Right atrium auricular region (tissue), 2 donors: Measurements from ENCODE around the gene C16orf54. TPM values are rescaled to one million over a fixed set of nuclear protein-coding genes. Genes with fewer than 3 reads are reported as not detected.
A peak's percentile ranks its signal among the peaks of the same experiment; 100 is the strongest.
"Not testable (repeated sequence)": the region's sequence is repeated elsewhere in the genome, so short reads cannot be mapped to it uniquely, and the experiment has no call there.

Experiments
- DNase-seq: peaks from one replicate; pipeline ENCODE4 v3.0.0-alpha.2; 2019; ENCODE audit warnings: low spot score
- H3K27ac ChIP-seq, 2 donors: fragments of 200-600 bp; sonication (generic); 1 replicate in 1 of 2; 2 replicates in 1 of 2; pipeline ENCODE4 v1.5.1; 2016 to 2019
- H3K27me3 ChIP-seq, 2 donors: fragments of 200-600 bp; sonication (generic); one replicate each; pipeline versions ENCODE4 v1.5.1 to v1.6.0; 2017 to 2019
- H3K36me3 ChIP-seq: fragments of 200-600 bp; sonication (generic); one replicate; pipeline ENCODE4 v1.5.1; 2016
- H3K4me1 ChIP-seq, 2 donors: fragments of 200-600 bp; sonication (generic); one replicate each; pipeline versions ENCODE4 v1.5.1 to v1.6.0; 2017 to 2019
- H3K4me3 ChIP-seq, 2 donors: fragments of 200-600 bp; sonication (generic); 1 replicate in 1 of 2; 2 replicates in 1 of 2; pipeline ENCODE4 v1.5.1; 2017 to 2019; ENCODE audit warnings: mild to moderate bottlenecking in 1 of 2, moderate library complexity in 1 of 2
- H3K9me3 ChIP-seq, 2 donors: fragments of 200-600 bp; sonication (generic); one replicate each; pipeline ENCODE4 v1.5.1; 2019
- total RNA-seq, 2 donors: library from RNA; depleted of rRNA; stranded (reverse); fragments of >200 nt; gene quantifications; one replicate each; pipeline ENCODE4 v1.1.0, GENCODE V29; 2016
- TF ChIP-seq, protein P1 (sequence below), 2 donors: fragments of 200-600 bp; sonication (generic); IDR thresholded peaks; one replicate each; pipeline ENCODE4 v1.5.1; 2019; ENCODE audit warnings: antibody characterized with exemption in 2 of 2

Gene C16orf54, protein sequence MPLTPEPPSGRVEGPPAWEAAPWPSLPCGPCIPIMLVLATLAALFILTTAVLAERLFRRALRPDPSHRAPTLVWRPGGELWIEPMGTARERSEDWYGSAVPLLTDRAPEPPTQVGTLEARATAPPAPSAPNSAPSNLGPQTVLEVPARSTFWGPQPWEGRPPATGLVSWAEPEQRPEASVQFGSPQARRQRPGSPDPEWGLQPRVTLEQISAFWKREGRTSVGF
- under 1 TPM; 0.52 to 0.90 TPM for total RNA-seq

DNA sequence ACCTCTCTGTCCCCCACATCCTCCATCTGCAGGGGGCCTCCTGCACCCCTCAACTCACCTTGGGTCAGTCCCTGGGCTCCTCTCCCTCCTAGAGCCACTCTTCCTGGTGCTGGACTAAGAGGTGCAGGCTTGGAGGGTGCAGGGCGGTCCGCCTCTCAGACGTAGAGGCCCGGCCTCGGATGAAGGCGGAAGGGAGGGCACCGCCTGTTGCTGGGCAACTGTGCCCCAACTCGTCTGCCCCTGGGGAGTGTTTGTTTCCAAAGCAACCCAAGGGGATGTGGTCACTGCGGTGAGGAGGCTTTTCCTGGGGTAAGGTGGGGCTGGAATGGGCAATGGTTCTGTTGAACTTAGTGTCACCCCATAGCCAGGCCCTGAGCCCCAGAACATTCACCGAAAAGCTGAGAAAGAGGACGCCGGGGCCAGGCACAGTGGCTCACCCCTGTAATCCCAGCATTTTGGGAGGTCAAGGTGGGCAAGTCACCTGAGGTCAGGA is at the start of gene C16orf54:
C16orf54 (minus strand) TSS at position 138 of the 493 bp plus-strand sequence. CDS start 1,039 bp downstream, outside the sequence.
- Histone ChIP-seq H3K27ac (no peak within 1 kb of the TSS), H3K4me3 (peak within 1 kb of the TSS; percentile 12 to 36)

DNA sequence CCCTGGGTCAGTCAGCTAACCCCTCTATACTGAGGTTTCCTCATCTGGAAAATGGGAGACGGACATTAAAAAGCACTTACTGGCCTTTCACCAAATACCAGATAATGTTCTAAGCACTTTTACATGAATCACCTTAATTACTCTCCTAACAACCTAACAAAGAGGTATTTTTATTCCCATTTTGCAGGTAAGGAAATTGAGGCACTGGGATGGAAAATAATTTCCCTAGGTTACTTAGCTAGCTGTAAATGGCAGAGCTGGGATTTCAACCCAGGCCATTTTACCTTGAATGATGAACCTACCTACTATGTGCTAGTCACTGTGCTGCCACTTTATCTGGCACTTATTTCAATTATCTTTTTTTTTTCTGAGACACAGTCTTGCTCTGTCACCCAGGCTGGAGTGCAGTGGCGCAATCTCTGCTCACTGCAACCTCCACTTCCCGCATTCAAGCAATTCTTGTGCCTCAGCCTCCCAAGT is 48.5 kb upstream of the C16orf54 start:
- TF ChIP-seq, protein P1, sequence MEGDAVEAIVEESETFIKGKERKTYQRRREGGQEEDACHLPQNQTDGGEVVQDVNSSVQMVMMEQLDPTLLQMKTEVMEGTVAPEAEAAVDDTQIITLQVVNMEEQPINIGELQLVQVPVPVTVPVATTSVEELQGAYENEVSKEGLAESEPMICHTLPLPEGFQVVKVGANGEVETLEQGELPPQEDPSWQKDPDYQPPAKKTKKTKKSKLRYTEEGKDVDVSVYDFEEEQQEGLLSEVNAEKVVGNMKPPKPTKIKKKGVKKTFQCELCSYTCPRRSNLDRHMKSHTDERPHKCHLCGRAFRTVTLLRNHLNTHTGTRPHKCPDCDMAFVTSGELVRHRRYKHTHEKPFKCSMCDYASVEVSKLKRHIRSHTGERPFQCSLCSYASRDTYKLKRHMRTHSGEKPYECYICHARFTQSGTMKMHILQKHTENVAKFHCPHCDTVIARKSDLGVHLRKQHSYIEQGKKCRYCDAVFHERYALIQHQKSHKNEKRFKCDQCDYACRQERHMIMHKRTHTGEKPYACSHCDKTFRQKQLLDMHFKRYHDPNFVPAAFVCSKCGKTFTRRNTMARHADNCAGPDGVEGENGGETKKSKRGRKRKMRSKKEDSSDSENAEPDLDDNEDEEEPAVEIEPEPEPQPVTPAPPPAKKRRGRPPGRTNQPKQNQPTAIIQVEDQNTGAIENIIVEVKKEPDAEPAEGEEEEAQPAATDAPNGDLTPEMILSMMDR (IDR thresholded peaks at IDR 0.05): no peak

More for the DNA sequence above, at the start of gene C16orf54:
- DNase-seq: peak; percentile 67
- Histone ChIP-seq H3K36me3 (no peaks in the 10 kb centered on the region), H3K27me3 (no peaks in the 10 kb centered on the region), H3K4me1 (no peaks in the 10 kb centered on the region), H3K9me3 (no peaks in the 10 kb centered on the region)
- TF ChIP-seq, protein P1 (IDR thresholded peaks at IDR 0.05): no peak

DNA sequence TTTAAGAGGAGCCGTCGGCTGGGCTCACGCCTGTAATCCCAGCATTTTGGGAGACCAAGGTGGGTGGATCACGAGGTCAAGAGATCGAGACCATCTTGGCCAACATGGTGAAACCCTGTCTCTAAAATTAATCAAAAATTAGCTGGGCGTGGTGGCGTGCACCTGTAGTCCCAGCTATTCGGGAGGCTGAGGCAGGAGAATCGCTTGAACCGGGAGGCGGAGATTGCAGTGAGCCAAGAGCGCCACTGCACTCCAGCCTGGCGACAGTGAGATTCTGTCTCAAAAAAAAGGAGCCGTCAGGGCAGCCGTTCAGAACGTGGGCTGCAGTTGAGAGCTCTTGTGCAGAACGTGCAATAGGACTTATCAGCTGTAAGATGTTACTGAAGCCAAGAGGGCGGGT is 47.4 kb upstream of the C16orf54 start:
- DNase-seq, H3K27me3 ChIP-seq, H3K9me3 ChIP-seq, H3K36me3 ChIP-seq, H3K27ac ChIP-seq, H3K4me3 ChIP-seq: not testable (repeated sequence)
- H3K4me1 ChIP-seq: peaks cover 0 to 17% of the 10 kb centered on the region in 2 donors

More for the DNA sequence above, 48.5 kb upstream of the C16orf54 start:
- H3K4me3 ChIP-seq: no peak overlapping the region
- no peaks in the 10 kb centered on the region for H3K9me3 ChIP-seq
- H3K4me1 ChIP-seq: peaks cover 0 to 17% of the 10 kb centered on the region in 2 donors
- no peak overlapping the region for H3K27ac ChIP-seq
- peaks cover 21% of the 10 kb centered on the region for H3K36me3 ChIP-seq
- DNase-seq: no peak
- H3K27me3 ChIP-seq: no peaks in the 10 kb centered on the region

DNA sequence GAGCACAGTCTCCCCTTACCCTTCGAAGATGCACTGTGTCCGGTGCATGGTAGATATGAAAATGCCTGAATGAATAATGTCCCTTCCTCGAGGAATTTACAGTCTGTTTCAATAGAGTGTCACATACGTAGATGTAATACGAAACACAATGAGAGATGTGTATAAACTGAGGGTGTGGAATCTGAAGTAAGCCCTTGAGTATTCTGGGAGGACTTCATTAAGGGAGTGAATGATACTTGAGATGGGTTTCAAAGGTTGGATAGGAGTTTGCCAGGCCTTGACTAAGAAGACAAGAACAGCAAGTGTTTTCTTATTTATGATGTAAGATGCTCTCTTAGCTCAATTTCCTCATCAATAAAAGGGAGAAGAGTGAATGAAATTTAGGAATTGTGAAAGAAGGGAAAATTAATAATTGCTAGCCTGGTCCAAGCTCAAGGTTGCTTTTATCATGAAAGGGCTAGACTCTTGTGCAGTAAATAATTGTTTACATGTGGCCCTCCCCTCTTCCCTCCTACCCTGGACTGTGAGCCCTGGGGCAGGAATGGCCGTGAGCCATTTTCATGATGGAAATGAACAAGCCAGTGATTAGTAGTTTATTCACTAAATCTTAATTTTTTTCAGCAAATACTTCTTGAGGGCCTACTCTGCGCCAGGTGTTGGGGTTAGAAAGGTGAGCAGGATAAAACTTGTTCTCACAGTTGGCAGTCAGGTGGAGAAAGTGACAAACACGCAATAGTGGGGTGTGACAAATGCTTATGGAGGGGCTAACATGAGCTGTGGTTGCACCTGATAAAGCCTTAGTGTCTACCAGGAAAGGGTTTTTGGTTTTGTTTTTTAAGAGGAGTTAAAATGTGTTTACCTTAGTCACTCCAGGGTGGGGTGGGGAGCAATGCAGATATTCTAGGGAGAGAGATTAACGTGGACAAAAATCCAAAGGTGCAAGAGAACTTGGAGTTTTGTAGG is 46.3 kb upstream of the C16orf54 start:
- H3K4me3 ChIP-seq: peak overlapping the region in 1 of 2 donors; percentile 92
- DNase-seq: no peak
- peaks cover 0 to 17% of the 10 kb centered on the region in 2 donors for H3K4me1 ChIP-seq
- H3K9me3 ChIP-seq: no peaks in the 10 kb centered on the region
- TF ChIP-seq, protein P1 (IDR thresholded peaks at IDR 0.05): no peak
- H3K27me3 ChIP-seq: no peaks in the 10 kb centered on the region
- peaks cover 4% of the 10 kb centered on the region for H3K36me3 ChIP-seq
- no peak overlapping the region for H3K27ac ChIP-seq

DNA sequence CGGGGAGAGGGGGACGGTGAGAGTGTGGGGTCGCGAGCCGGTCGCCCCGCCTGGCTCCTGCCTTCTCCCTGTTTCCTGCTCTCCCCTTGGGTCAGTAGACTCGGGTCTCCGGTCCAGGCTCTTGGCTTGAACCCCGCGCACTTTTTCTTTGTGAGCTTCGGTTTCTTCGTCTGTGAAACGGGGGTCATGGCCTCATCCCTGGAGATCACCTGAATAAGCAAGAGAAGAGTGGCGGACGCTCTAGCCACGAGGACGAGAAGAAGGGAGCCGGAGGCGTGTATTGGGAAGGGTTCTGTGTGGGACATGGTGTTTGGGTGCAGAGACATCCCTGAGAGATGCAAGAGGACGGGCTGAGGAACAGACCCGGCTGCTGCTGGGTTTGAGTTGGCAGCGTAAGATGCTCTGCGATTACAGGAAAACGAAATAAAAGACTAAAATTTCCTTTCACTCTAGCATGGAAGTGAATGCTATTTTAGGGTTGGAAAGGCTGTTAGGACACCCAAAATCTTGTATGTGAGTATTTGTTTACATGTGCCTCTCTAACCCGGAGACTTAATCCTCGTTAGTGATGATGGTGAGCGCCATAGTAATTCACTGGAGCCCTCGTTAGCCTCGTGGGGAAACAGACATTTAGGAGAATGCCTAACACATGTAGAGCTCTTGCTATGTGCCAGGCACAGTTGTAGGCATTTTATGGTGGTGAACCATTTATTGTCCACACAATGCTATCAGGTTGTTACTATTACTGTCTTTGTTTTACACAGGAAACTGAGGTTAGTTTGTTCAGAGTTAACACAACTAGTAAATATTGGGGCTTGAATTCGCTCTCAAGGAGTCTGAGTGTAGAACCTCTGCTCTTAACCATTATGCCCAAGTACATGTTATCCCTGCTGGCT is 45.4 kb upstream of the C16orf54 start:
- TF ChIP-seq, protein P1 (IDR thresholded peaks at IDR 0.05): no peak
- Histone ChIP-seq H3K9me3 (no peaks in the 10 kb centered on the region), H3K27me3 (no peaks in the 10 kb centered on the region), H3K36me3 (no peaks in the 10 kb centered on the region), H3K4me1 (peaks cover 0 to 17% of the 10 kb centered on the region in 2 donors), H3K27ac (peak overlapping the region in 1 of 2 donors; percentile 55), H3K4me3 (peak overlapping the region; percentile 74 to 92)
- DNase-seq: no peak
